ENCODE results near the gene NFIA.
"Not testable (repeated sequence)": the region's sequence is repeated elsewhere in the genome, so short reads cannot be mapped to it uniquely, and the experiment has no call there.

The NFIA gene

GRCh38 chr1:61102041-61102440, 19.7 kb downstream of the NFIA start:
- DNase-seq (ENCODE audit: low read depth) = no peak

GRCh38 chr1:61102621-61103020, 20.3 kb downstream of the NFIA start:
- DNase-seq (ENCODE audit: low read depth) = no peak

GRCh38 chr1:61104220-61104671, 21.9 kb downstream of the NFIA start:
- DNase-seq (ENCODE audit: low read depth) = no peak

- DNase-seq (ENCODE audit: low read depth) = no peak
Measured at GRCh38 chr1:61107638-61108037, 25.3 kb downstream of the NFIA start.

GRCh38 chr1:61109158-61109557, 26.8 kb downstream of the NFIA start:
- no peak for DNase-seq (ENCODE audit: low read depth)

GRCh38 chr1:61109910-61110309, 27.5 kb downstream of the NFIA start:
- no peak for DNase-seq (ENCODE audit: low read depth)

- no peak for DNase-seq (ENCODE audit: low read depth)
Measured at GRCh38 chr1:61110554-61110953, 28.2 kb downstream of the NFIA start.

GRCh38 chr1:61111084-61112004, 29.0 kb downstream of the NFIA start:
- no peak for DNase-seq (ENCODE audit: low read depth)

GRCh38 chr1:61114178-61114870, 32.0 kb downstream of the NFIA start:
- no peak for DNase-seq (ENCODE audit: low read depth)

- no peak for DNase-seq (ENCODE audit: low read depth)
Measured at GRCh38 chr1:61115436-61115835, 33.1 kb downstream of the NFIA start.

- no peak for DNase-seq (ENCODE audit: low read depth)
Measured at GRCh38 chr1:61116421-61116820, 34.1 kb downstream of the NFIA start.

GRCh38 chr1:61117283-61117682, 34.9 kb downstream of the NFIA start:
- DNase-seq (ENCODE audit: low read depth) = no peak

- DNase-seq (ENCODE audit: low read depth) = no peak
Measured at GRCh38 chr1:61119085-61119484, 36.7 kb downstream of the NFIA start.

- no peak for DNase-seq (ENCODE audit: low read depth)
Measured at GRCh38 chr1:61120246-61120840, 38.0 kb downstream of the NFIA start.

GRCh38 chr1:61120998-61121397, 38.6 kb downstream of the NFIA start:
- no peak for DNase-seq (ENCODE audit: low read depth)

- DNase-seq (ENCODE audit: low read depth) = no peak
Measured at GRCh38 chr1:61121631-61122030, 39.3 kb downstream of the NFIA start.

- DNase-seq (ENCODE audit: low read depth) = no peak
Measured at GRCh38 chr1:61122389-61122788, 40.0 kb downstream of the NFIA start.

- no peak for DNase-seq (ENCODE audit: low read depth)
Measured at GRCh38 chr1:61123326-61123725, 41.0 kb downstream of the NFIA start.

- no peak for DNase-seq (ENCODE audit: low read depth)
Measured at GRCh38 chr1:61124078-61124477, 41.7 kb downstream of the NFIA start.

GRCh38 chr1:61124696-61125095, 42.3 kb downstream of the NFIA start:
- DNase-seq (ENCODE audit: low read depth) = no peak

GRCh38 chr1:61125263-61125662, 42.9 kb downstream of the NFIA start:
- no peak for DNase-seq (ENCODE audit: low read depth)

- no peak for DNase-seq (ENCODE audit: low read depth)
Measured at GRCh38 chr1:61125895-61126294, 43.5 kb downstream of the NFIA start.

GRCh38 chr1:61126843-61127242, 44.5 kb downstream of the NFIA start:
- DNase-seq (ENCODE audit: low read depth) = not testable (repeated sequence)
